Measurements from ENCODE around the gene ZNF346. TPM values are rescaled to one million over a fixed set of nuclear protein-coding genes. Genes with fewer than 3 reads are reported as not detected.

ZNF346 gene
- total and polyA plus RNA-seq, 2 of the 13 experiments (the other 11 are each of a cell fraction or from before 2014, with no cell fraction given): 8.6 to 19.4 TPM

- TF ChIP-seq ZNF552 (CRISPR knock-in tag; IDR thresholded peaks at IDR 0.05; ENCODE audit: borderline replicate concordance) (no peak; the same call in 1 of the 2 replicates), MYPOP (CRISPR knock-in tag; IDR thresholded peaks at IDR 0.05) (peak; percentile 77), SOX13 (IDR thresholded peaks at IDR 0.05) (no peak), SOX13 (CRISPR knock-in tag; conservative IDR thresholded peaks at IDR 0.05 in 1 of 2, IDR thresholded peaks at IDR 0.05 in 1 of 2) (peak in 1 of 2 experiments; percentile 78; a peak in 2 of 4 replicates), ZNF772 (CRISPR knock-in tag; IDR thresholded peaks at IDR 0.05) (peak; percentile 87), FOXC1 (CRISPR knock-in tag; IDR thresholded peaks at IDR 0.05; ENCODE audit: borderline replicate concordance) (peak; percentile 80; the same call in 1 of the 2 replicates), CAMTA2 (CRISPR knock-in tag; IDR thresholded peaks at IDR 0.05; ENCODE audit: borderline replicate concordance) (0 out of 2 replicates have a peak, but pooled peaks have one; percentile 30), ZNF280D (CRISPR knock-in tag; IDR thresholded peaks at IDR 0.05) (no peak), ARHGAP35 (CRISPR knock-in tag; IDR thresholded peaks at IDR 0.05; ENCODE audit: borderline replicate concordance) (no peak; the same call in 1 of the 2 replicates), SIX4 (CRISPR knock-in tag; IDR thresholded peaks at IDR 0.05) (0 out of 2 replicates have a peak, but pooled peaks have one; percentile 28), RBM39 (IDR thresholded peaks at IDR 0.05; ENCODE audit: low read depth, low read length, poor library complexity, severe bottlenecking) (no peak), ZBTB25 (CRISPR knock-in tag; IDR thresholded peaks at IDR 0.05) (peak; percentile 65; the same call in 1 of the 2 replicates), SIN3B (IDR thresholded peaks at IDR 0.05; ENCODE audit: low read length) (0 out of 2 replicates have a peak, but pooled peaks have one; percentile 47), IRF9 (CRISPR knock-in tag; IDR thresholded peaks at IDR 0.05; ENCODE audit: borderline replicate concordance) (peak; percentile 98), ZNF230 (CRISPR knock-in tag; IDR thresholded peaks at IDR 0.05) (no peak), ZHX1 (CRISPR knock-in tag; IDR thresholded peaks at IDR 0.05; ENCODE audit: low read depth) (peak; percentile 74; the same call in 1 of the 2 replicates), RFX5 (IDR thresholded peaks at IDR 0.05; ENCODE audit: low read depth, low read length) (peak; percentile 3; the same call in 1 of the 2 replicates), REL (CRISPR knock-in tag; conservative IDR thresholded peaks at IDR 0.05) (peak; percentile 75), SRY (CRISPR knock-in tag; IDR thresholded peaks at IDR 0.05) (peak; percentile 81; the same call in 1 of the 2 replicates)
Measured at GRCh38 chr5:177086654-177087397, 64.3 kb downstream of the ZNF346 start, which contains the start of gene FGFR4 (continued).
